ENCODE measurements around the gene CD86.
"Not testable (repeated sequence)": the region's sequence is repeated elsewhere in the genome, so short reads cannot be mapped to it uniquely, and the experiment has no call there.

Gene CD86

DNA sequence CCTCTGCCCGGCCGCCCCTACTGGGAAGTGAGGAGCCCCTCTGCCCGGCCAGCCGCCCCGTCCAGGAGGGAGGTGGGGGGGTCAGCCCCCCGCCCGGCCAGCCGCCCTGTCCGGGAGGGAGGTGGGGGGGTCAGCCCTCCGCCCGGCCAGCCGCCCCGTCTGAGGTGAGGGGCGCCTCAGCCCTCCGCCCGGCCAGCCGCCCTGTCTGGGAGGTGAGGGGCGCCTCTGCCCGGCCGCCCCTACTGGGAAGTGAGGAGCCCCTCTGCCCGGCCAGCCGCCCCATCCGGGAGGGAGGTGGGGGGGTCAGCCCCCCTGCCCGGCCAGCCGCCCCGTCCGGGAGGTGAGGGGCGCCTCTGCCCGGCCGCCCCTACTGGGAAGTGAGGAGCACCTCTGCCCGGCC lies 109.8 kb downstream of the CD86 start:
- not testable (repeated sequence) for DNase-seq

DNA sequence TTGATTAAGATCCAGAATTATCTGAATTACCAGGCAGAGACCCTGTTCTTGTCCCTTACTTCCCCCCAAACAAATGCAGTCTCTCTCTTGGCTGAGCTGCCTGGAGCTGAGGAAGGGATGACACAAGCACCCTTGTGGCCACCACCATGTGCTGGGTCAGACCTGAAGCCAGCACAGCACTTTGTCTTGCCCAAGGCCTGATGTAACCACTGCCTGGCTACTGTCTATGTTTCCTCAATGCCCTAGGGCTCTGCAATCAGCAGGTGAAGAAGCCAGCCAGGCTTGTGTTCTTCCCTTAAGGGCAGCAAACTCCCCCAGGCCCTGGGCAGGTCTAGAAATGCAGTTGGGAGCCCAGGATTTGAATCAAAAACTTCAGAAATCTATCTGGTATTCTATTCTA lies 112.5 kb downstream of the CD86 start:
- DNase-seq, result no peak

DNA sequence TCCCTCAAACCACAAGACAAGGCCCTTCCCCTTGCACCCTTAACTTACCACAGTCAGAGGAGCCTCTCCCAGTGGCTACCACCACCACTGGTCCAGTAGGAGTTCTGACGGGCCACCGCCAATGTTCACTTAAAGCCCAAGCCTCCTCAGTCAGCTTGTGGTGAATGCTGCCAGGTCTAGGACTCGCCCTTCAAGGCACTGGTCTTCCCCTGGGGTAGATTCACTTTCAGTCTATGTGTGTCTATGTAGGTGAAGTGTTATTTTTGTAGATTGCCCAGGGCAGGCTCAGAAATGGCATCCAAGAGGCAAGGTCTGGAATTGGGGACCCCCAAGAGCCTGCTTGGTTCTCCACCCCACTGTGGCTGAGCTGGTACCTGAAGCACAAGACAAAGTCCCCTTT lies 112.9 kb downstream of the CD86 start:
- no peak for DNase-seq

DNA sequence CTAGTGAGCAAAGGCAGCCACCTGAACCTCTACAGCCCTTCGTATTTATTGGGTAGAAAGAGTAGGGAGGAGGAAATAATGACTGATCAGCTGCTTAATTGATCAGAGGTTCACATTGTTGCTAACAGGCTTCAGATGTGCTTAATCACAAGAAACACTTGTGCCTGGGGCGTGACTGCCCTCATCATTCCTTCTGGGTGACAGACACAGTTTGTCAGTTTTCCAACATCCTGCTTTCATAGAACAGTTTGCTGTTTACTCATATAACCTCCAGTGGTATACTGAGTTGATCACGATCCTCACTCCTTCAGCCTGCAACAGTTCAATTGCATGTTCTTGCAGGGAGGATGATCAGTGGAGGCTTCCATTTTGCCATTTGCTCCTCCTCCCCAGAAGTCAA lies 114.7 kb downstream of the CD86 start:
- no peak for DNase-seq
